ENCODE data around the gene KMT2B.
A peak's percentile ranks its signal among the peaks of the same experiment; 100 is the strongest.

DNA sequence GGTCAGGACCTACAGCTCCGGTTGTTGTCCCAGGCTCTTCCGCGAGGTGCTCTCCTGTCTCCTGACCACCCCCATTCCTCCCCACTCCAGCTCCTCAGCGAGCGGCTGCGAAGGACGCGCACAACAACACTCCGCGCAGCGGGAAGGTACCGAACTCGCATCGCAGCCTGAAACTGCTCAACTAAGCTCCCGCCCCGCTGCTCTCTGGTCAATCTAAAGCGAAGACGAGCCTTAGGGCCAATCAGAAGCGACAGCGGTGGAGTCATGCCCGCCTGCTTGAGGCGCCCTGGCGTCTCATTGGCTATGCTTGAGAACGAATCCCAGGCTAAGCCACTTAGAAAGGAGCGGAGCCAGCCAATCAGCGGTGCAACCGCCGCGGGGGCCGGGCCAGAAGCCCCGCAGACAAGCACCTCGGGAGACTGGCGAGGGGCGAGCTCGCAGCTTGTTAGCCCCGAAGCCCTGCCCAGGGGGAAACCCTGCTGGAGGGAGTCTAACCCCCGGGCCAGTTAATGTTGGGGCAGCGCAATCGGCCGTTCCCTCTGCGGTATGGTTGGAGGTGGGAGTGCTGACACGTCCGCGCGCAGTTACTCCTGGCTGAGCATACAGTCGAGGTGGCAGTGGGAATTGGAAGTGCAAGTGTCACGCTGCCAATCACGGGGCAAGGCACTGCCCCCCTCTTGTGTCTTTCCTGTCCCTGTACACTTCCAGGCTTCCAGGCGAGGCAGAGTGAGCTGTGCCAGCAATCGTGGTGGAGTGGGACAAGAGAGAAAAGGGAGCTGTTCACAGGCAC lies 15.4 kb upstream of the KMT2B start:
- TF ChIP-seq HDAC2 (IDR thresholded peaks at IDR 0.05; ENCODE audit: borderline replicate concordance in 1 of 2, low read depth in 2 of 2, low read length in 2 of 2) (no peak), GABPA (IDR thresholded peaks at IDR 0.05; ENCODE audit: borderline replicate concordance, insufficient read depth, low read length) (0 out of 2 replicates have a peak, but pooled peaks have one; percentile 2), RXRA (IDR thresholded peaks at IDR 0.05; ENCODE audit: insufficient read depth, low read depth, low read length) (no peak), EZH2 (IDR thresholded peaks at IDR 0.05; ENCODE audit: low read depth, low read length, severe bottlenecking) (no peak), POLR2AphosphoS5 (IDR thresholded peaks at IDR 0.05; ENCODE audit: low read depth, low read length) (no peak; the same call in 1 of the 2 replicates)
- TF ChIP-seq, protein P1, sequence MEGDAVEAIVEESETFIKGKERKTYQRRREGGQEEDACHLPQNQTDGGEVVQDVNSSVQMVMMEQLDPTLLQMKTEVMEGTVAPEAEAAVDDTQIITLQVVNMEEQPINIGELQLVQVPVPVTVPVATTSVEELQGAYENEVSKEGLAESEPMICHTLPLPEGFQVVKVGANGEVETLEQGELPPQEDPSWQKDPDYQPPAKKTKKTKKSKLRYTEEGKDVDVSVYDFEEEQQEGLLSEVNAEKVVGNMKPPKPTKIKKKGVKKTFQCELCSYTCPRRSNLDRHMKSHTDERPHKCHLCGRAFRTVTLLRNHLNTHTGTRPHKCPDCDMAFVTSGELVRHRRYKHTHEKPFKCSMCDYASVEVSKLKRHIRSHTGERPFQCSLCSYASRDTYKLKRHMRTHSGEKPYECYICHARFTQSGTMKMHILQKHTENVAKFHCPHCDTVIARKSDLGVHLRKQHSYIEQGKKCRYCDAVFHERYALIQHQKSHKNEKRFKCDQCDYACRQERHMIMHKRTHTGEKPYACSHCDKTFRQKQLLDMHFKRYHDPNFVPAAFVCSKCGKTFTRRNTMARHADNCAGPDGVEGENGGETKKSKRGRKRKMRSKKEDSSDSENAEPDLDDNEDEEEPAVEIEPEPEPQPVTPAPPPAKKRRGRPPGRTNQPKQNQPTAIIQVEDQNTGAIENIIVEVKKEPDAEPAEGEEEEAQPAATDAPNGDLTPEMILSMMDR (IDR thresholded peaks at IDR 0.05; ENCODE audit: control extremely low read depth in 1 of 3, insufficient read depth in 1 of 3, low read depth in 1 of 3, low read length in 3 of 3) = no peak
- TF ChIP-seq, protein P2, sequence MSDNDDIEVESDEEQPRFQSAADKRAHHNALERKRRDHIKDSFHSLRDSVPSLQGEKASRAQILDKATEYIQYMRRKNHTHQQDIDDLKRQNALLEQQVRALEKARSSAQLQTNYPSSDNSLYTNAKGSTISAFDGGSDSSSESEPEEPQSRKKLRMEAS (IDR thresholded peaks at IDR 0.05) = peak; percentile 16; the same call in 1 of the 2 replicates

Data from H1 (cell line).